CD8-positive, alpha-beta memory T cell (primary cell): ENCODE measurements around the gene IFITM10. TPM values are rescaled to one million over a fixed set of nuclear protein-coding genes. Genes with fewer than 3 reads are reported as not detected.

ENCODE experiments used
- CTCF ChIA-PET: fragments of 350-600 bp; sonication (Branson Sonifier 250); formaldehyde crosslinking; loops from one replicate; lab custom pipeline; 2021; ENCODE audit warnings: antibody characterized with exemption; lab: Charles Lee
- POLR2A ChIA-PET: fragments of 350-600 bp; sonication (Branson Sonifier 250); formaldehyde crosslinking; loops from one replicate; lab custom pipeline; 2021; ENCODE audit warnings: antibody characterized with exemption; lab: Charles Lee
- DNase-seq, 5 donors: peaks; one replicate each; pipeline versions ENCODE4 v3.0.0 to v3.0.0-alpha.2; 2020 to 2022; ENCODE audit warnings: mixed read lengths in 1 of 5
- H3K27ac ChIP-seq: one replicate; pipeline ENCODE4 v1.7.0; 2013; ENCODE audit warnings: low read depth, mild to moderate bottlenecking, low read length, moderate library complexity
- H3K27me3 ChIP-seq: 2 replicates; pipeline ENCODE4 v1.7.0; 2013; ENCODE audit warnings: low read length, mild to moderate bottlenecking; ENCODE audit not compliant: insufficient read depth, poor library complexity, severe bottlenecking
- H3K36me3 ChIP-seq: 2 replicates; pipeline ENCODE4 v1.7.0; 2013; ENCODE audit warnings: mild to moderate bottlenecking, low read length, moderate library complexity; ENCODE audit not compliant: insufficient read depth
- H3K4me1 ChIP-seq: 2 replicates; pipeline ENCODE4 v1.7.0; 2013; ENCODE audit warnings: mild to moderate bottlenecking, low read length, moderate library complexity; ENCODE audit not compliant: insufficient read depth
- H3K4me3 ChIP-seq: 2 replicates; pipeline ENCODE4 v1.7.0; 2013; ENCODE audit warnings: mild to moderate bottlenecking, low read length
- H3K9me3 ChIP-seq: 2 replicates; pipeline ENCODE4 v1.7.0; 2013; ENCODE audit warnings: mild to moderate bottlenecking, low read length
- H3K27ac Mint-ChIP-seq, 8 donors: one replicate each; pipeline ENCODE4 v1.8.0; 2020 to 2021; ENCODE audit warnings: mixed read lengths in 8 of 8, mild to moderate bottlenecking in 6 of 8, inconsistent platforms in 3 of 8, moderate library complexity in 3 of 8
- H3K27me3 Mint-ChIP-seq, 2 donors: one replicate each; pipeline ENCODE4 v1.8.0; 2020 to 2021; ENCODE audit warnings: mixed read lengths in 2 of 2, mild to moderate bottlenecking in 1 of 2, moderate library complexity in 1 of 2
- H3K36me3 Mint-ChIP-seq, 3 donors: one replicate each; pipeline ENCODE4 v1.8.0; 2020 to 2021; ENCODE audit warnings: mixed read lengths in 3 of 3, inconsistent platforms in 1 of 3, mild to moderate bottlenecking in 1 of 3
- H3K4me1 Mint-ChIP-seq, 3 donors: one replicate each; pipeline ENCODE4 v1.8.0; 2020 to 2021; ENCODE audit warnings: mixed read lengths in 3 of 3, inconsistent platforms in 1 of 3, mild to moderate bottlenecking in 1 of 3
- H3K4me3 Mint-ChIP-seq, 7 donors: one replicate each; pipeline ENCODE4 v1.8.0; 2020 to 2021; ENCODE audit warnings: mixed read lengths in 7 of 7, mild to moderate bottlenecking in 6 of 7, moderate library complexity in 4 of 7, inconsistent platforms in 2 of 7
- H3K9me3 Mint-ChIP-seq, 5 donors: one replicate each; pipeline ENCODE4 v1.8.0; 2020 to 2022; ENCODE audit warnings: mixed read lengths in 5 of 5, mild to moderate bottlenecking in 3 of 5, moderate library complexity in 2 of 5, inconsistent platforms in 1 of 5
- polyA plus RNA-seq: library from polyadenylated mRNA; unstranded; fragments of 300-500 nt; fragmentation: Illumina TruSeq; gene quantifications from one replicate; pipeline ENCODE4 v1.2.3, GENCODE V29; 2021
- total RNA-seq, 2 experiments: library from RNA; stranded (reverse); gene quantifications; one replicate each; pipeline ENCODE4 v1.2.3, GENCODE V29; 2021

IFITM10 gene
- total and polyA plus RNA-seq, 3 experiments from 2014 or later = 0.10 to 0.95 (median 0.39) TPM

GRCh38 chr11:1780700-1781592, 30.6 kb upstream of the IFITM10 start:
- no peaks in the 10 kb centered on the region for H3K4me1 Mint-ChIP-seq
- H3K36me3 Mint-ChIP-seq = no peaks in the 10 kb centered on the region
- H3K4me1 ChIP-seq = no peaks in the 10 kb centered on the region
- CTCF ChIA-PET = no interaction called here
- H3K27ac ChIP-seq = no peak overlapping the region
- no peaks in the 10 kb centered on the region for H3K27me3 ChIP-seq
- no peak overlapping the region for H3K4me3 Mint-ChIP-seq
- peaks cover 4% of the 10 kb centered on the region in 2 donors for H3K27me3 Mint-ChIP-seq
- no peak for DNase-seq
- H3K9me3 ChIP-seq = no peaks in the 10 kb centered on the region
- no peak overlapping the region for H3K27ac Mint-ChIP-seq
- no peak overlapping the region for H3K4me3 ChIP-seq
- POLR2A ChIA-PET = no interaction called here
- H3K9me3 Mint-ChIP-seq = no peaks in the 10 kb centered on the region
- no peaks in the 10 kb centered on the region for H3K36me3 ChIP-seq

- Mint-ChIP-seq H3K27ac (no peak overlapping the region), H3K4me3 (no peak overlapping the region), H3K36me3 (no peaks in the 10 kb centered on the region), H3K9me3 (no peaks in the 10 kb centered on the region), H3K4me1 (no peaks in the 10 kb centered on the region), H3K27me3 (peaks cover 2 to 4% of the 10 kb centered on the region in 2 donors)
- POLR2A ChIA-PET = no interaction called here
- H3K4me3 ChIP-seq = no peak overlapping the region
- CTCF ChIA-PET = no interaction called here
- no peak overlapping the region for H3K27ac ChIP-seq
- H3K4me1 ChIP-seq = no peaks in the 10 kb centered on the region
- H3K36me3 ChIP-seq = no peaks in the 10 kb centered on the region
- no peaks in the 10 kb centered on the region for H3K9me3 ChIP-seq
- H3K27me3 ChIP-seq = no peaks in the 10 kb centered on the region
- DNase-seq = no peak
Measured at GRCh38 chr11:1779806-1780699, 29.7 kb upstream of the IFITM10 start.

DNA sequence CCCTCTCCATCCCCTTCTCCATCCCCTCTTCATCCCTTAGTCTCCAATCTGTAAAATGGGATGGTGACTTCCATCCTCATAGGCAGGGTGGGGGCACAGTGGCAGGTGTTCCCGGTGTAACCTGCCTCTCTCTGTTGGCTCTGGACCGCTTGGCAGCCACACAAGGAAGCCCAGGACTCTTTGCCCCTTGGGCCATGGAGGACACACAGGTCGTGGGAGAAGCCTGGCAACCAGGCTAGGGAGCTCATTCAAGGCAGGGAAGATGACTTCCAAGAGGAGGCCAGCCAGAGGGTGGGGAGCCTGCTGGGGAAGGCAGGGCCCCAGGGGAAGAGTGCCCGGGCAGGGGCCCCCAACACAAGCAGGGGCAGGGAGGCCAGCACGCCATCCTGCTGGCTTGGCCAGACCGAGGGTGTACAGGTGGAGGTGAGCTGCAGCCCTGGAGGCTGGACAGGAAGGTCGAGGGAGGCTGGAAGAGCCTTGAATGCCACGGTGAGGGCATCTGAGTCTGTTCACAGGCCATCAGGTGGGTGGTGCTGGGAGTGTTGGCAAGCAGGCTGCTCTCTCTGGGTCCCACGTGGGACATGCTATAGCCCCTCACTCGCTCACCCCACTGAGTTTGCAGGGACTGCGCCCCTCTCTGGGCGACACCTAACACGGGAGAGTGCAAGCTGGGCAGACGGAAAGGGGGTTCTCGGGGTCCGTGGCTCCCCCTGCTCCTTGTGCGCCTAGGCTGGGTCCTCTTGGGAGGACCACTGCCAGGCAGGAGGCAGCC, 28.8 kb upstream of the IFITM10 start:
- Histone ChIP-seq H3K4me1 (no peaks in the 10 kb centered on the region), H3K27me3 (no peaks in the 10 kb centered on the region), H3K27ac (no peak overlapping the region), H3K36me3 (no peaks in the 10 kb centered on the region), H3K4me3 (no peak overlapping the region), H3K9me3 (no peaks in the 10 kb centered on the region)
- no peak for DNase-seq
- H3K4me1 Mint-ChIP-seq = no peaks in the 10 kb centered on the region
- H3K36me3 Mint-ChIP-seq = no peaks in the 10 kb centered on the region
- H3K4me3 Mint-ChIP-seq = no peak overlapping the region
- CTCF ChIA-PET = no interaction called here
- POLR2A ChIA-PET = no interaction called here
- H3K27ac Mint-ChIP-seq = no peak overlapping the region
- no peaks in the 10 kb centered on the region for H3K9me3 Mint-ChIP-seq
- peaks cover 2 to 4% of the 10 kb centered on the region in 2 donors for H3K27me3 Mint-ChIP-seq

DNA sequence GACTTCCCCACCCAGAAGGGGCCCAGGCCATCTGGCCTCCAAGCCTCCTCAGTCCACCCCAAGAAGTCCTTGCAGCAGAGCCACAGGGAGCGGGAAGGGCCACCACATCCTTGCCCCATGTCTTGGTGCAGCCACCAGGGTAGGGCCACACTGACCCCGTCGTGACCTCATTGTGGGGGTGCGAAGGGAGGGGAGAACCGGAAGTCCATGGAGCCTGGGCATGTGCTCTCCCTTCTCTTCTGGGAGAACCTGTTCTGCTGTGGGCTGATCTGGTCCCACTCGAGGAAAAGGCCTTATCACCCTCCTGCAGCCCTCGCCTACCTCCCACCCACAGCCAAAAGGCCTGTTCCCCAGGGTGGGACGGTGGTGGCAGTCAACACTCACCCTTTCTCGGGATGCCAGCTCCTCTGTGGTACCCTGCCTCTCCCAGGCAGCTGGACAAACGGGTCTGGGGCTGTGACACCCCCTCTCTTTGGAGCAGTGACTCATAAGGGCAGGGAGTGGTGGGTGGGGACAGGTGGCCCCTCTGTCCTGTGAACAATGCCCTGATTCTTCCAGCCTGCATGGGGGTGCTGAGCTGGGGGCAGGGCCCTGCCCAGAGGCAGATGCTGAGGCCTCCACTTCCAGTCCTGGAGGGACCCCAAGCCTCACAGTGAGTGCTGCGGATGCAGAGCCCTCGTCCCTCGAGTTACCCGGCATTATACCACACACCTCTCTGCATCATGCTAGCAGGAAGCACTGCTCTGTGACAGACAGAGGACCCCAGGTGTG, 27.9 kb upstream of the IFITM10 start:
- H3K4me3 ChIP-seq = no peak overlapping the region
- Mint-ChIP-seq H3K36me3 (no peaks in the 10 kb centered on the region), H3K27ac (no peak overlapping the region), H3K4me1 (peaks cover 0 to 2% (median 2%) of the 10 kb centered on the region in 3 donors), H3K4me3 (no peak overlapping the region), H3K27me3 (peaks cover 2 to 4% of the 10 kb centered on the region in 2 donors), H3K9me3 (no peaks in the 10 kb centered on the region)
- H3K27ac ChIP-seq = no peak overlapping the region
- no peaks in the 10 kb centered on the region for H3K9me3 ChIP-seq
- no peaks in the 10 kb centered on the region for H3K27me3 ChIP-seq
- ChIA-PET CTCF (interaction anchor here (0.7 kb wide), 1 partner anchor 84 kb away, joined by 4 read pairs; no protein-coding TSS in a partner anchor), POLR2A (interaction anchor here (0.7 kb wide), 1 partner anchor 33 kb away, joined by 9 read pairs; no protein-coding TSS in a partner anchor)
- no peak for DNase-seq
- H3K4me1 ChIP-seq = no peaks in the 10 kb centered on the region
- no peaks in the 10 kb centered on the region for H3K36me3 ChIP-seq

- CTCF ChIA-PET = interaction anchor here (0.7 kb wide), 1 partner anchor 83 kb away, joined by 4 read pairs; no protein-coding TSS in a partner anchor
- peaks cover 2 to 4% of the 10 kb centered on the region in 2 donors for H3K27me3 Mint-ChIP-seq
- H3K4me1 Mint-ChIP-seq = peaks cover 0 to 6% (median 4%) of the 10 kb centered on the region in 3 donors
- Histone ChIP-seq H3K36me3 (no peaks in the 10 kb centered on the region), H3K27ac (no peak overlapping the region), H3K4me3 (no peak overlapping the region), H3K4me1 (peaks cover under 1% of the 10 kb centered on the region), H3K9me3 (no peaks in the 10 kb centered on the region), H3K27me3 (no peaks in the 10 kb centered on the region)
- DNase-seq = no peak
- H3K9me3 Mint-ChIP-seq = no peaks in the 10 kb centered on the region
- H3K36me3 Mint-ChIP-seq = no peaks in the 10 kb centered on the region
- no peak overlapping the region for H3K4me3 Mint-ChIP-seq
- peak overlapping the region in 1 of 8 donors; percentile 8 for H3K27ac Mint-ChIP-seq
- POLR2A ChIA-PET = interaction anchor here (0.7 kb wide), 1 partner anchor 33 kb away, joined by 9 read pairs; no protein-coding TSS in a partner anchor
Measured at GRCh38 chr11:1777737-1778136, 27.3 kb upstream of the IFITM10 start.

- Histone ChIP-seq H3K27ac (no peak overlapping the region), H3K27me3 (no peaks in the 10 kb centered on the region), H3K4me3 (no peak overlapping the region), H3K36me3 (no peaks in the 10 kb centered on the region), H3K9me3 (no peaks in the 10 kb centered on the region), H3K4me1 (peaks cover 6% of the 10 kb centered on the region)
- Mint-ChIP-seq H3K27ac (peak overlapping the region in 1 of 8 donors; percentile 75), H3K36me3 (no peaks in the 10 kb centered on the region), H3K9me3 (no peaks in the 10 kb centered on the region), H3K4me1 (peaks cover 6 to 12% (median 9%) of the 10 kb centered on the region in 3 donors), H3K4me3 (no peak overlapping the region), H3K27me3 (peaks cover 0 to 4% of the 10 kb centered on the region in 2 donors)
- POLR2A ChIA-PET = no interaction called here
- CTCF ChIA-PET = interaction anchor here (0.7 to 0.8 kb wide), 2 partner anchors 83 to 105 kb away, joined by 4 to 5 read pairs; no protein-coding TSS in a partner anchor
- no peak for DNase-seq
Measured at GRCh38 chr11:1776944-1777715, 26.7 kb upstream of the IFITM10 start.
